ENCODE data around the gene PIK3R2. TPM values are rescaled to one million over a fixed set of nuclear protein-coding genes. Genes with fewer than 3 reads are reported as not detected.

The PIK3R2 gene
- total and polyA plus RNA-seq, 4 donors: 1.5 to 37.8 (median 7.7) TPM

GRCh38 chr19:18192673-18193387 is 39.9 kb downstream of the PIK3R2 start, which contains the start of gene MPV17L2:
TSS of gene MPV17L2 (plus strand) at chr19:18193218. CDS start at chr19:18193282, 64 bp downstream.
- Histone ChIP-seq H3K4me1 (ENCODE audit: control insufficient read depth in 4 of 4, insufficient read depth in 4 of 4, low read length in 3 of 4) (peaks cover 7 to 19% (median 14%) of the 10 kb centered on the region in 4 donors), H3K27ac (ENCODE audit: low read depth in 1 of 2, low read length in 2 of 2) (peak within 1 kb of the TSS; percentile 93 to 96), H3K4me3 (ENCODE audit: low read depth in 1 of 3, low read length in 3 of 3) (peak within 1 kb of the TSS; percentile 53 to 87 (median 86)), H3K9me3 (ENCODE audit: control insufficient read depth in 4 of 4, low read length in 3 of 4) (no peaks in the 10 kb centered on the region), H3K36me3 (ENCODE audit: control insufficient read depth in 4 of 4, insufficient read depth in 3 of 4, low read depth in 1 of 4, low read length in 3 of 4) (peaks cover 0 to 5% (median 0%) of the 10 kb centered on the region in 4 donors), H3K9ac (ENCODE audit: low read depth in 1 of 2, low read length in 2 of 2) (peak within 1 kb of the TSS; percentile 87 to 89), H3K27me3 (ENCODE audit: control insufficient read depth in 4 of 4, insufficient read depth in 4 of 4, low read length in 3 of 4) (no peaks in the 10 kb centered on the region)
- TF ChIP-seq HNF4A (conservative IDR thresholded peaks at IDR 0.05) (peak; percentile 26 to 51), JUND (IDR thresholded peaks at IDR 0.05) (no peak), HNF4G (IDR thresholded peaks at IDR 0.05) (peak; percentile 14), YY1 (IDR thresholded peaks at IDR 0.05) (peak; percentile 59), EGR1 (IDR thresholded peaks at IDR 0.05; ENCODE audit: low read depth in 2 of 2) (no peak), GABPA (IDR thresholded peaks at IDR 0.05 in 1 of 2, conservative IDR thresholded peaks at IDR 0.05 in 1 of 2) (peak in 1 of 2 donors; percentile 36), RXRA (IDR thresholded peaks at IDR 0.05) (peak; percentile 48 to 71), ATF3 (IDR thresholded peaks at IDR 0.05) (peak; percentile 50), TAF1 (conservative IDR thresholded peaks at IDR 0.05) (peak; percentile 90), FOXA1 (IDR thresholded peaks at IDR 0.05) (no peak), RAD21 (IDR thresholded peaks at IDR 0.05) (no peak), SP1 (IDR thresholded peaks at IDR 0.05) (peak; percentile 100), NR2F2 (IDR thresholded peaks at IDR 0.05) (peak; percentile 100), FOXA2 (IDR thresholded peaks at IDR 0.05) (no peak)
- TF ChIP-seq, protein P1, sequence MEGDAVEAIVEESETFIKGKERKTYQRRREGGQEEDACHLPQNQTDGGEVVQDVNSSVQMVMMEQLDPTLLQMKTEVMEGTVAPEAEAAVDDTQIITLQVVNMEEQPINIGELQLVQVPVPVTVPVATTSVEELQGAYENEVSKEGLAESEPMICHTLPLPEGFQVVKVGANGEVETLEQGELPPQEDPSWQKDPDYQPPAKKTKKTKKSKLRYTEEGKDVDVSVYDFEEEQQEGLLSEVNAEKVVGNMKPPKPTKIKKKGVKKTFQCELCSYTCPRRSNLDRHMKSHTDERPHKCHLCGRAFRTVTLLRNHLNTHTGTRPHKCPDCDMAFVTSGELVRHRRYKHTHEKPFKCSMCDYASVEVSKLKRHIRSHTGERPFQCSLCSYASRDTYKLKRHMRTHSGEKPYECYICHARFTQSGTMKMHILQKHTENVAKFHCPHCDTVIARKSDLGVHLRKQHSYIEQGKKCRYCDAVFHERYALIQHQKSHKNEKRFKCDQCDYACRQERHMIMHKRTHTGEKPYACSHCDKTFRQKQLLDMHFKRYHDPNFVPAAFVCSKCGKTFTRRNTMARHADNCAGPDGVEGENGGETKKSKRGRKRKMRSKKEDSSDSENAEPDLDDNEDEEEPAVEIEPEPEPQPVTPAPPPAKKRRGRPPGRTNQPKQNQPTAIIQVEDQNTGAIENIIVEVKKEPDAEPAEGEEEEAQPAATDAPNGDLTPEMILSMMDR (IDR thresholded peaks at IDR 0.05; ENCODE audit: low read depth, low read length, missing input control): no peak
- TF ChIP-seq, protein P2, sequence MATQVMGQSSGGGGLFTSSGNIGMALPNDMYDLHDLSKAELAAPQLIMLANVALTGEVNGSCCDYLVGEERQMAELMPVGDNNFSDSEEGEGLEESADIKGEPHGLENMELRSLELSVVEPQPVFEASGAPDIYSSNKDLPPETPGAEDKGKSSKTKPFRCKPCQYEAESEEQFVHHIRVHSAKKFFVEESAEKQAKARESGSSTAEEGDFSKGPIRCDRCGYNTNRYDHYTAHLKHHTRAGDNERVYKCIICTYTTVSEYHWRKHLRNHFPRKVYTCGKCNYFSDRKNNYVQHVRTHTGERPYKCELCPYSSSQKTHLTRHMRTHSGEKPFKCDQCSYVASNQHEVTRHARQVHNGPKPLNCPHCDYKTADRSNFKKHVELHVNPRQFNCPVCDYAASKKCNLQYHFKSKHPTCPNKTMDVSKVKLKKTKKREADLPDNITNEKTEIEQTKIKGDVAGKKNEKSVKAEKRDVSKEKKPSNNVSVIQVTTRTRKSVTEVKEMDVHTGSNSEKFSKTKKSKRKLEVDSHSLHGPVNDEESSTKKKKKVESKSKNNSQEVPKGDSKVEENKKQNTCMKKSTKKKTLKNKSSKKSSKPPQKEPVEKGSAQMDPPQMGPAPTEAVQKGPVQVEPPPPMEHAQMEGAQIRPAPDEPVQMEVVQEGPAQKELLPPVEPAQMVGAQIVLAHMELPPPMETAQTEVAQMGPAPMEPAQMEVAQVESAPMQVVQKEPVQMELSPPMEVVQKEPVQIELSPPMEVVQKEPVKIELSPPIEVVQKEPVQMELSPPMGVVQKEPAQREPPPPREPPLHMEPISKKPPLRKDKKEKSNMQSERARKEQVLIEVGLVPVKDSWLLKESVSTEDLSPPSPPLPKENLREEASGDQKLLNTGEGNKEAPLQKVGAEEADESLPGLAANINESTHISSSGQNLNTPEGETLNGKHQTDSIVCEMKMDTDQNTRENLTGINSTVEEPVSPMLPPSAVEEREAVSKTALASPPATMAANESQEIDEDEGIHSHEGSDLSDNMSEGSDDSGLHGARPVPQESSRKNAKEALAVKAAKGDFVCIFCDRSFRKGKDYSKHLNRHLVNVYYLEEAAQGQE (IDR thresholded peaks at IDR 0.05): peak; percentile 78
- TF ChIP-seq, protein P3, sequence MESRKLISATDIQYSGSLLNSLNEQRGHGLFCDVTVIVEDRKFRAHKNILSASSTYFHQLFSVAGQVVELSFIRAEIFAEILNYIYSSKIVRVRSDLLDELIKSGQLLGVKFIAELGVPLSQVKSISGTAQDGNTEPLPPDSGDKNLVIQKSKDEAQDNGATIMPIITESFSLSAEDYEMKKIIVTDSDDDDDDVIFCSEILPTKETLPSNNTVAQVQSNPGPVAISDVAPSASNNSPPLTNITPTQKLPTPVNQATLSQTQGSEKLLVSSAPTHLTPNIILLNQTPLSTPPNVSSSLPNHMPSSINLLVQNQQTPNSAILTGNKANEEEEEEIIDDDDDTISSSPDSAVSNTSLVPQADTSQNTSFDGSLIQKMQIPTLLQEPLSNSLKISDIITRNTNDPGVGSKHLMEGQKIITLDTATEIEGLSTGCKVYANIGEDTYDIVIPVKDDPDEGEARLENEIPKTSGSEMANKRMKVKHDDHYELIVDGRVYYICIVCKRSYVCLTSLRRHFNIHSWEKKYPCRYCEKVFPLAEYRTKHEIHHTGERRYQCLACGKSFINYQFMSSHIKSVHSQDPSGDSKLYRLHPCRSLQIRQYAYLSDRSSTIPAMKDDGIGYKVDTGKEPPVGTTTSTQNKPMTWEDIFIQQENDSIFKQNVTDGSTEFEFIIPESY (IDR thresholded peaks at IDR 0.05): no peak
- TF ChIP-seq, protein P4, sequence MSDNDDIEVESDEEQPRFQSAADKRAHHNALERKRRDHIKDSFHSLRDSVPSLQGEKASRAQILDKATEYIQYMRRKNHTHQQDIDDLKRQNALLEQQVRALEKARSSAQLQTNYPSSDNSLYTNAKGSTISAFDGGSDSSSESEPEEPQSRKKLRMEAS (IDR thresholded peaks at IDR 0.05): peak; percentile 76
- DNase-seq (ENCODE audit: low spot score): peak; percentile 96
- WGBS: under 1% methylated on average over 74 of the region's 74 CpGs
